Loucy (cell line): ENCODE data around the gene GRAMD2A.

Experiments used
- H2AFZ ChIP-seq: fragments of 200-600 bp; sonication (generic); 2 replicates; pipeline ENCODE4 v1.6.0; 2016; ENCODE audit warnings: antibody characterized with exemption, mild to moderate bottlenecking, low read length, moderate library complexity
- H3F3A ChIP-seq: fragments of 200-600 bp; 2 replicates; pipeline ENCODE4 v1.6.0; 2016; ENCODE audit warnings: antibody characterized with exemption, low read depth, mild to moderate bottlenecking
- H3K27me3 ChIP-seq: fragments of 200-600 bp; sonication (generic); 2 replicates; pipeline ENCODE4 v1.6.1; 2014; ENCODE audit warnings: low read length, mild to moderate bottlenecking; ENCODE audit not compliant: insufficient read depth, poor library complexity, severe bottlenecking
- H3K36me3 ChIP-seq: fragments of 200-600 bp; sonication (generic); 2 replicates; pipeline ENCODE4 v1.6.1; 2016; ENCODE audit warnings: low read length; ENCODE audit not compliant: insufficient read depth
- H3K4me1 ChIP-seq: fragments of 200-600 bp; sonication (generic); 2 replicates; pipeline ENCODE4 v1.5.1; 2014; ENCODE audit warnings: low read length, mild to moderate bottlenecking; ENCODE audit not compliant: insufficient read depth, poor library complexity, severe bottlenecking
- H3K4me2 ChIP-seq: fragments of 200-600 bp; sonication (generic); 2 replicates; pipeline ENCODE4 v1.6.0; 2014; ENCODE audit warnings: antibody characterized with exemption, low read length, low read depth, mild to moderate bottlenecking; ENCODE audit not compliant: poor library complexity, severe bottlenecking
- H3K4me3 ChIP-seq: fragments of 200-600 bp; sonication (generic); 2 replicates; pipeline ENCODE4 v1.5.1; 2014; ENCODE audit warnings: low read length, mild to moderate bottlenecking, mixed read lengths; ENCODE audit not compliant: poor library complexity, severe bottlenecking
- H3K79me2 ChIP-seq: fragments of 200-600 bp; sonication (generic); 2 replicates; pipeline ENCODE4 v1.6.1; 2014; ENCODE audit warnings: low read length; ENCODE audit not compliant: insufficient read depth
- H3K9ac ChIP-seq: fragments of 200-600 bp; sonication (generic); 2 replicates; pipeline ENCODE4 v1.6.0; 2014; ENCODE audit warnings: mild to moderate bottlenecking, low read depth, low read length, moderate library complexity; ENCODE audit not compliant: poor library complexity, severe bottlenecking
- H3K9me2 ChIP-seq: fragments of 200-600 bp; sonication (generic); replicated peaks from 2 replicates; pipeline ENCODE4 v1.6.1; 2016; ENCODE audit warnings: low read depth, low read length, mixed read lengths
- H3K9me3 ChIP-seq: fragments of 200-600 bp; sonication (generic); 2 replicates; pipeline ENCODE4 v1.6.1; 2014; ENCODE audit warnings: mild to moderate bottlenecking, antibody characterized with exemption, low read length, low read depth; ENCODE audit not compliant: insufficient read depth
- H4K20me1 ChIP-seq: fragments of 200-600 bp; sonication (generic); 2 replicates; pipeline ENCODE4 v1.6.0; 2014; ENCODE audit warnings: antibody characterized with exemption, low read length, mild to moderate bottlenecking; ENCODE audit not compliant: insufficient read depth, poor library complexity, severe bottlenecking
- CTCF ChIP-seq: fragments of 200-600 bp; sonication (generic); conservative IDR thresholded peaks from 2 replicates; pipeline ENCODE4 v1.5.1; 2014; ENCODE audit warnings: mild to moderate bottlenecking, antibody characterized with exemption, low read length
- EZH2phosphoT487 ChIP-seq: fragments of 200-600 bp; IDR thresholded peaks from 2 replicates; pipeline ENCODE4 v1.6.1; 2018; ENCODE audit warnings: antibody characterized with exemption, mild to moderate bottlenecking, moderate library complexity, borderline replicate concordance

Gene GRAMD2A

DNA sequence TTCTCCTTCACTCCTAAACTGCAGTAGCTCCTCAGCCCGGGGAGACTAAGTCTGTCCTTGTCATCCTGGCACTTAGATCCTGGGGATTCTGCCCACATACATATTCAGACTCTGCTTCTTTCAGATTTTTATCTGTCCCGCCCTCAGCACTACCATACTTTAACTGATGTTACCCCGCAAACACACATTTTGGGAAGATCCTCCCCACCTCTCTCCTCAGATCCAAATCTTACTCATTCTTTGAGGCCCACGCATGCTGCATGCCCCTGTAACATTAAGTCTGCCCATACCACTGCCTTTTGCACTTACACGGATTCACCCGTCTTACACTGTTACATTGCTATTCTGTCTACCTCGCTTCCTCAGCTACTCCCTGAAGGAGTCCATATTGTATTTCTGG is 43.3 kb downstream of the GRAMD2A start:
- Histone ChIP-seq H3K4me3 (no peak overlapping the region), H4K20me1 (no peaks in the 10 kb centered on the region), H3K79me2 (no peaks in the 10 kb centered on the region), H3K4me1 (peaks cover 4% of the 10 kb centered on the region), H3K9me2 (no peaks in the 10 kb centered on the region), H3K27me3 (no peaks in the 10 kb centered on the region), H3K36me3 (no peaks in the 10 kb centered on the region), H3K9ac (no peak overlapping the region), H3K9me3 (no peaks in the 10 kb centered on the region), H3F3A (no peaks in the 10 kb centered on the region), H2AFZ (no peak overlapping the region), H3K4me2 (no peak overlapping the region)
- TF ChIP-seq EZH2phosphoT487 (no peak), CTCF (no peak)

- Histone ChIP-seq H3K9me2 (no peaks in the 10 kb centered on the region), H3K4me3 (no peak overlapping the region), H3K27me3 (no peaks in the 10 kb centered on the region), H3K9ac (no peak overlapping the region), H3K4me1 (peaks cover 4% of the 10 kb centered on the region), H3F3A (no peaks in the 10 kb centered on the region), H4K20me1 (no peaks in the 10 kb centered on the region), H3K4me2 (no peak overlapping the region), H2AFZ (no peak overlapping the region), H3K79me2 (no peaks in the 10 kb centered on the region), H3K36me3 (no peaks in the 10 kb centered on the region), H3K9me3 (no peaks in the 10 kb centered on the region)
- TF ChIP-seq EZH2phosphoT487 (no peak), CTCF (no peak)
Observed at GRCh38 chr15:72153269-72154000, 44.2 kb downstream of the GRAMD2A start.

GRCh38 chr15:72147418-72147817 is 50.2 kb downstream of the GRAMD2A start:
- Histone ChIP-seq H3K27me3 (no peaks in the 10 kb centered on the region), H3K79me2 (no peaks in the 10 kb centered on the region), H3K9ac (no peak overlapping the region), H4K20me1 (no peaks in the 10 kb centered on the region), H3F3A (no peaks in the 10 kb centered on the region), H3K9me3 (no peaks in the 10 kb centered on the region), H3K9me2 (no peaks in the 10 kb centered on the region), H3K4me3 (no peak overlapping the region), H3K4me1 (no peaks in the 10 kb centered on the region), H2AFZ (no peak overlapping the region), H3K36me3 (no peaks in the 10 kb centered on the region), H3K4me2 (no peak overlapping the region)
- TF ChIP-seq EZH2phosphoT487 (no peak), CTCF (no peak)
